Activated CD4-positive, alpha-beta T cell treated with anti-CD3 and anti-CD28 coated beads for 36 hours (primary cell): Measurements from ENCODE around the gene SMKR1. TPM values are rescaled to one million over a fixed set of nuclear protein-coding genes. Genes with fewer than 3 reads are reported as not detected.
"Not testable (repeated sequence)": the region's sequence is repeated elsewhere in the genome, so short reads cannot be mapped to it uniquely, and the experiment has no call there.

Experiments used
- ATAC-seq: fragments of 200-7000 bp; cut with Tn5 transposase; one replicate; pipeline ENCODE4 v1.10.0; 2021; ENCODE audit warnings: mild to moderate bottlenecking, moderate library complexity
- CTCF ChIA-PET: fragments of 350-600 bp; sonication (Branson Sonifier 250); formaldehyde crosslinking; loops from one replicate; lab custom pipeline; 2021; ENCODE audit warnings: antibody characterized with exemption; lab: Charles Lee
- POLR2A ChIA-PET: fragments of 350-600 bp; sonication (Branson Sonifier 250); formaldehyde crosslinking; loops from one replicate; lab custom pipeline; 2021; ENCODE audit warnings: antibody characterized with exemption, inconsistent platforms; lab: Charles Lee
- DNase-seq: peaks from one replicate; pipeline ENCODE4 v3.0.0-alpha.2; 2020
- H3K27ac Mint-ChIP-seq: one replicate; pipeline ENCODE4 v1.8.0; 2021; ENCODE audit warnings: mixed read lengths
- H3K27me3 Mint-ChIP-seq: one replicate; pipeline ENCODE4 v1.8.0; 2021; ENCODE audit warnings: mixed read lengths
- H3K36me3 Mint-ChIP-seq: one replicate; pipeline ENCODE4 v1.8.0; 2021; ENCODE audit warnings: low read depth, mixed read lengths
- H3K4me1 Mint-ChIP-seq: one replicate; pipeline ENCODE4 v1.8.0; 2021; ENCODE audit warnings: mixed read lengths
- H3K4me3 Mint-ChIP-seq: one replicate; pipeline ENCODE4 v1.8.0; 2021; ENCODE audit warnings: mild to moderate bottlenecking, moderate library complexity, mixed read lengths
- H3K9me3 Mint-ChIP-seq: one replicate; pipeline ENCODE4 v1.8.0; 2021; ENCODE audit warnings: low read depth, mixed read lengths
- intact Hi-C, 2 experiments: fragments of 100-400 bp; cut with DNase I in 1 of 2; cut with micrococcal nuclease in 1 of 2; formaldehyde crosslinking; loops; one replicate each; pipeline versions ENCODE4 v1.14.2 to v1.15.1; 2022 to 2024; cut with DNase I, micrococcal nuclease
- total RNA-seq, 2 experiments: library from RNA; stranded (reverse); gene quantifications; one replicate each; pipeline ENCODE4 v1.2.3, GENCODE V29; 2021

SMKR1 gene
- total RNA-seq, 2 experiments from 2014 or later = 2.3 to 2.7 TPM

- intact Hi-C loops = no loop called here
- ATAC-seq = no peak
- DNase-seq = no peak
- POLR2A ChIA-PET = no interaction called here
- Mint-ChIP-seq H3K36me3 (peaks cover 44% of the 10 kb centered on the region), H3K27me3 (no peaks in the 10 kb centered on the region), H3K4me3 (no peak overlapping the region), H3K27ac (no peak overlapping the region), H3K9me3 (no peaks in the 10 kb centered on the region), H3K4me1 (peaks cover 2% of the 10 kb centered on the region)
- CTCF ChIA-PET = interaction anchor here (0.6 to 4.2 kb wide), 4 partner anchors 13 to 365 kb away, joined by 3 to 15 read pairs (median 3); no protein-coding TSS in a partner anchor
These were observed 37.3 kb upstream of the SMKR1 start for GRCh38 chr7:129465080-129465479.

DNA sequence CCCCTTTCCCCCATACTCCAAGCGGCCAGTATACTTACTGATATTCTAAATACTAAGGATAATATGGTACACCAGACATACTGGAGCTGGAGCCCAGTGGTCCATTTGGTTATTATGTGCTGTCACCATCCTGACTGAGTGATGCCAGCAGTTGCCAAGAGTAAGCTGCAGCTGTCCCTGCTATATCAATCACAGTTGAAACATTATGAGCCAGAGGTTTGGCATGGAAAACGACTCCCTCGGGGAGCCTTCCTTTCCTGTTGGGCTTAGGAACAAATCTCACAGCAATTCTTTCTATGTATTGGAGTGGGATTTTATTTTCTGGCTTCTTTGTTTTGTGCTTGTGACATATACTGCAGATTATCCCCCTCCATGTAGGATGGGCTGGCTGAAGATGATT, 35.5 kb upstream of the SMKR1 start:
- no peak overlapping the region for H3K27ac Mint-ChIP-seq
- POLR2A ChIA-PET = no interaction called here
- DNase-seq = no peak
- no peak for ATAC-seq
- no peaks in the 10 kb centered on the region for H3K9me3 Mint-ChIP-seq
- CTCF ChIA-PET = interaction anchor here (0.8 to 4.2 kb wide), 3 partner anchors 95 to 248 kb away, joined by 3 to 15 read pairs (median 3); no protein-coding TSS in a partner anchor
- no peaks in the 10 kb centered on the region for H3K27me3 Mint-ChIP-seq
- H3K36me3 Mint-ChIP-seq = peaks cover 55% of the 10 kb centered on the region
- H3K4me1 Mint-ChIP-seq = peaks cover 16% of the 10 kb centered on the region
- intact Hi-C loops = no loop called here
- H3K4me3 Mint-ChIP-seq = no peak overlapping the region

GRCh38 chr7:129468087-129468486, 34.2 kb upstream of the SMKR1 start:
- H3K4me1 Mint-ChIP-seq = peaks cover 16% of the 10 kb centered on the region
- DNase-seq (no peak), ATAC-seq (no peak)
- intact Hi-C loops = no loop called here
- ChIA-PET POLR2A (no interaction called here), CTCF (interaction anchor here (1.2 to 4.5 kb wide), 3 partner anchors 67 to 125 kb away, joined by 3 to 34 read pairs (median 5); no protein-coding TSS in a partner anchor)
- H3K27me3 Mint-ChIP-seq = no peaks in the 10 kb centered on the region
- H3K36me3 Mint-ChIP-seq = peaks cover 55% of the 10 kb centered on the region
- no peaks in the 10 kb centered on the region for H3K9me3 Mint-ChIP-seq
- no peak overlapping the region for H3K4me3 Mint-ChIP-seq
- no peak overlapping the region for H3K27ac Mint-ChIP-seq

DNA sequence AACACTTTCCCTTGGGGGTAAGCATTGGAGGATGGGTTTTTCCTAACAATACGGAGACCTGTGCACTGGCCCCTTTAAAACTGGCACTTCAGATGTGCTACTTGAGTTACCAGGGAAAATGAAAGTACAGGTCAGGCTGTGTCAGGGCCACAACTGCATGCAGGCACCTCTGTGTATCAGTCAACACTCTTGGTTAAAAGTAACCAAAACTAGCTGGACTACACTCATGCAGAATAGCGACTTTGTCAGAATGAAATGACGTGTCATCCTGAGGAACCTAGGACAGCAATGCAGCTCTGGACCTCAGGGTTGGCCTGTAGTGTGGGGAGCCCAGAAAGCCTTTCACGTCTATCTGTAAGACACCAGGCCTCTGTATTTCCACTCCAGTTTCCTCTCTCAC, 33.8 kb upstream of the SMKR1 start:
- ATAC-seq = no peak
- no peak overlapping the region for H3K4me3 Mint-ChIP-seq
- DNase-seq = no peak
- H3K27ac Mint-ChIP-seq = no peak overlapping the region
- H3K27me3 Mint-ChIP-seq = no peaks in the 10 kb centered on the region
- peaks cover 55% of the 10 kb centered on the region for H3K36me3 Mint-ChIP-seq
- POLR2A ChIA-PET = interaction anchor here (0.7 kb wide), 1 partner anchor 218 kb away, joined by 3 read pairs; no protein-coding TSS in a partner anchor
- peaks cover 16% of the 10 kb centered on the region for H3K4me1 Mint-ChIP-seq
- intact Hi-C loops = no loop called here
- H3K9me3 Mint-ChIP-seq = no peaks in the 10 kb centered on the region
- CTCF ChIA-PET = interaction anchor here (0.6 to 4.5 kb wide), 4 partner anchors 67 to 162 kb away, joined by 3 to 34 read pairs (median 4); no protein-coding TSS in a partner anchor

- Mint-ChIP-seq H3K4me1 (peaks cover 16% of the 10 kb centered on the region), H3K27ac (no peak overlapping the region), H3K4me3 (no peak overlapping the region), H3K27me3 (no peaks in the 10 kb centered on the region), H3K36me3 (peaks cover 62% of the 10 kb centered on the region), H3K9me3 (no peaks in the 10 kb centered on the region)
- DNase-seq = no peak
- ChIA-PET CTCF (interaction anchor here (0.7 to 5.7 kb wide), 11 partner anchors 11 to 252 kb away, joined by 3 to 79 read pairs (median 16); partner anchors contain the start of gene STRIP2), POLR2A (interaction anchor here (0.6 kb wide), 1 partner anchor 584 kb away, joined by 3 read pairs; no protein-coding TSS in a partner anchor)
- ATAC-seq = no peak
- intact Hi-C loops = loop anchor here in 1 of 2 experiments (10.0 kb wide), 1 partner anchor 545 kb away; no protein-coding TSS in a partner anchor
These were observed 32.4 kb upstream of the SMKR1 start for GRCh38 chr7:129469930-129470329.

GRCh38 chr7:129470411-129470810, 31.9 kb upstream of the SMKR1 start:
- H3K9me3 Mint-ChIP-seq = no peaks in the 10 kb centered on the region
- H3K36me3 Mint-ChIP-seq = peaks cover 62% of the 10 kb centered on the region
- POLR2A ChIA-PET = no interaction called here
- DNase-seq (no peak), ATAC-seq (no peak)
- CTCF ChIA-PET = interaction anchor here (1.1 to 5.7 kb wide), 11 partner anchors 9 to 252 kb away, joined by 3 to 79 read pairs (median 20); partner anchors contain the start of gene STRIP2
- no peak overlapping the region for H3K27ac Mint-ChIP-seq
- intact Hi-C loops = loop anchor here in 1 of 2 experiments (10.0 kb wide), 1 partner anchor 544 kb away; no protein-coding TSS in a partner anchor
- peaks cover 16% of the 10 kb centered on the region for H3K4me1 Mint-ChIP-seq
- no peak overlapping the region for H3K4me3 Mint-ChIP-seq
- no peaks in the 10 kb centered on the region for H3K27me3 Mint-ChIP-seq

- Mint-ChIP-seq H3K27me3 (no peaks in the 10 kb centered on the region), H3K36me3 (peaks cover 58% of the 10 kb centered on the region), H3K4me1 (peaks cover 16% of the 10 kb centered on the region), H3K27ac (peak overlapping the region; percentile 49), H3K4me3 (no peak overlapping the region), H3K9me3 (no peaks in the 10 kb centered on the region)
- ATAC-seq (peak; percentile 77), DNase-seq (peak; percentile 15)
- ChIA-PET CTCF (interaction anchor here (0.6 to 5.7 kb wide), 34 partner anchors 8 to 542 kb away, joined by 3 to 79 read pairs (median 4); partner anchors contain the start of gene STRIP2), POLR2A (interaction anchor here (0.6 to 1.2 kb wide), 4 partner anchors 32 to 432 kb away, joined by 3 to 10 read pairs (median 6); no protein-coding TSS in a partner anchor)
- intact Hi-C loops = loop anchor here (1.0 to 10.0 kb wide), 4 partner anchors 32 to 543 kb away; no protein-coding TSS in a partner anchor
These were observed 30.9 kb upstream of the SMKR1 start for GRCh38 chr7:129471402-129471827.

DNA sequence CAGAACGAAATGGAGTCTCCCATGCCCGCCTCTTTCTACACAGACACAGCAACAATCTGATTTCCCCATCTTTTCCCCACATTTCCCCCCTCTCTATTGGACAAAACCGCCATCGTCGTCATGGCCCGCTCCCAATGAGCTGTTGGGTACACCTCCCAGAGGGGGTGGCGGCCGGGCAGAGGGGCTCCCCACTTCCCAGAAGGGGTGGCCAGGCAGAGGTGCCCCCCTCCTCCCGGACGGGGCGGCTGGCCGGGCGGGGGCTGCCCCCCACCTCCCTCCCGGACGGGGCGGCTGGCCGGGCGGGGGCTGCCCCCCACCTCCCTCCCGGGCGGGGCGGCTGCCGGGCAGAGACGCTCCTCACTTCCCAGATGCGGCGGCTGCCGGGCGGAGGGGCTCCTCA, 26.4 kb upstream of the SMKR1 start:
- H3K27me3 Mint-ChIP-seq, H3K4me3 Mint-ChIP-seq, ATAC-seq, H3K9me3 Mint-ChIP-seq, H3K4me1 Mint-ChIP-seq, DNase-seq, H3K27ac Mint-ChIP-seq, POLR2A ChIA-PET, CTCF ChIA-PET: not testable (repeated sequence)
- intact Hi-C loops = loop anchor here in 1 of 2 experiments (10.0 kb wide), 1 partner anchor 539 kb away; no protein-coding TSS in a partner anchor
- peaks cover 59% of the 10 kb centered on the region for H3K36me3 Mint-ChIP-seq

- H3K27ac Mint-ChIP-seq, H3K4me1 Mint-ChIP-seq, H3K27me3 Mint-ChIP-seq, H3K9me3 Mint-ChIP-seq, H3K4me3 Mint-ChIP-seq, POLR2A ChIA-PET, ATAC-seq, CTCF ChIA-PET, DNase-seq: not testable (repeated sequence)
- H3K36me3 Mint-ChIP-seq = peaks cover 57% of the 10 kb centered on the region
- intact Hi-C loops = loop anchor here in 1 of 2 experiments (10.0 kb wide), 1 partner anchor 538 kb away; no protein-coding TSS in a partner anchor
These were observed 25.9 kb upstream of the SMKR1 start for GRCh38 chr7:129476398-129476797.

- peaks cover 48% of the 10 kb centered on the region for H3K36me3 Mint-ChIP-seq
- CTCF ChIA-PET = interaction anchor here (0.7 to 2.0 kb wide), 3 partner anchors 18 to 231 kb away, joined by 3 to 5 read pairs (median 5); no protein-coding TSS in a partner anchor
- no peaks in the 10 kb centered on the region for H3K4me1 Mint-ChIP-seq
- no peaks in the 10 kb centered on the region for H3K27me3 Mint-ChIP-seq
- ATAC-seq (no peak), DNase-seq (no peak)
- POLR2A ChIA-PET = no interaction called here
- H3K9me3 Mint-ChIP-seq = no peaks in the 10 kb centered on the region
- no peak overlapping the region for H3K4me3 Mint-ChIP-seq
- H3K27ac Mint-ChIP-seq = no peak overlapping the region
- intact Hi-C loops = loop anchor here in 1 of 2 experiments (10.0 kb wide), 1 partner anchor 535 kb away; no protein-coding TSS in a partner anchor
These were observed 22.5 kb upstream of the SMKR1 start for GRCh38 chr7:129479831-129480230.

DNA sequence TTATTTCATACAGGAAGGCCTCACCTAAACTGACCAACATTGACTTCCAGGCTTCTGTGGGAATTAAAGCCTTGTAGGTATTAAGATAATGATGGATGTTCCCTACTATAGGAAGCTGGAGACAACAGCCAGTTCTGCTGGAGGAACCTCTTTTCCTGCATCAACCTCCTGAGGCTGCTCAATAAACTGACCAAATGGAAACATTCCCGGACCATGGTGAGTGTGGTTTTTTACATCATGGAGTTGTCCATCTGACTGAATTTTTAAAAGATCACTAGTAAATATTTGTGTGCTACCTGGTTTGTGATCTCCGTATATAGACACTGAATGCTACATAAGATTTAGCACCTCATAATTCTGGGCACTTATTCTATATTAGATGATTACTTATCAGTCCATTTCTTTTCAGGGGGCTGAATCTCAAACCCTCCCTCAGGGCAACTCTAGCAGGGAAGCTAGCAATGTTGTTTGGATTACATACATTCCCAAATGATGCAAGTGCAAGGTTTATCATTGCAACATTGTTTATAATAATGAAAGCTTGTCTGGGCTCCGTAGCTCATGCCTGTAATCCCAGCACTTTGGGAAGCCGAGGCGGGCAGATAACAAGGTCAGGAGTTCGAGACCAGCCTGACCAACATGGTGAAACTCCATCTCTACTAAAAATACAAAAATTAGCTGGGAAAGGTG, 21.5 kb upstream of the SMKR1 start:
- H3K4me1 Mint-ChIP-seq = no peaks in the 10 kb centered on the region
- no peak overlapping the region for H3K27ac Mint-ChIP-seq
- ChIA-PET POLR2A (no interaction called here), CTCF (interaction anchor here (0.7 to 2.0 kb wide), 2 partner anchors 19 to 105 kb away, joined by 3 to 5 read pairs; no protein-coding TSS in a partner anchor)
- H3K27me3 Mint-ChIP-seq = no peaks in the 10 kb centered on the region
- DNase-seq = no peak
- intact Hi-C loops = no loop called here
- ATAC-seq = no peak
- no peak overlapping the region for H3K4me3 Mint-ChIP-seq
- H3K36me3 Mint-ChIP-seq = peaks cover 41% of the 10 kb centered on the region
- H3K9me3 Mint-ChIP-seq = no peaks in the 10 kb centered on the region
